H1 (cell line): Measurements from ENCODE around the gene GAREM2. TPM values are rescaled to one million over a fixed set of nuclear protein-coding genes. Genes with fewer than 3 reads are reported as not detected.

ENCODE experiments used
- CTCF ChIA-PET: fragments of 300-600 bp; sonication (Branson Sonifier 250); formaldehyde crosslinking; loops from one replicate; lab custom pipeline; 2021; ENCODE audit not compliant: partially characterized antibody; lab: Charles Lee
- POLR2A ChIA-PET: fragments of 300-600 bp; sonication (Branson Sonifier 250); formaldehyde crosslinking; loops from one replicate; lab custom pipeline; 2021; ENCODE audit warnings: inconsistent platforms; ENCODE audit not compliant: partially characterized antibody; lab: Charles Lee
- DNase-seq, 2 experiments: peaks; one replicate each; pipeline versions ENCODE4 v3.0.0 to v3.0.0-alpha.2; 2010 to 2022; ENCODE audit warnings: low spot score in 2 of 2, low read depth in 1 of 2, mixed read lengths in 1 of 2
- FAIRE-seq: peaks from 2 replicates; lab custom pipeline; 2011; peaks lifted over from hg19 to GRCh38; lab: Jason Lieb, UNC
- H2AFZ ChIP-seq: 2 replicates; pipeline ENCODE4 v1.8.1; 2012; ENCODE audit warnings: low read length, inconsistent platforms
- H2AK5ac ChIP-seq: 2 replicates; pipeline ENCODE4 v1.6.1; 2013; ENCODE audit warnings: low read depth, low read length
- H2BK120ac ChIP-seq: replicated peaks from 2 replicates; pipeline ENCODE3; 2013; ENCODE audit warnings: low read depth, low read length, inconsistent platforms
- H2BK12ac ChIP-seq: 2 replicates; pipeline ENCODE4 v1.6.1; 2013; ENCODE audit warnings: low read depth, low read length
- H2BK15ac ChIP-seq: 2 replicates; pipeline ENCODE4 v1.6.1; 2013; ENCODE audit warnings: low read length
- H2BK20ac ChIP-seq: 2 replicates; pipeline ENCODE4 v1.6.1; 2013; ENCODE audit warnings: low read length
- H2BK5ac ChIP-seq: 2 replicates; pipeline ENCODE4 v1.6.1; 2013; ENCODE audit warnings: low read depth, low read length
- H3K14ac ChIP-seq: 2 replicates; pipeline ENCODE4 v1.6.1; 2013; ENCODE audit warnings: inconsistent platforms; ENCODE audit not compliant: insufficient read length
- H3K18ac ChIP-seq: 2 replicates; pipeline ENCODE4 v1.6.1; 2013; ENCODE audit warnings: low read length; ENCODE audit errors: extremely low read depth
- H3K23ac ChIP-seq: 2 replicates; pipeline ENCODE4 v1.6.1; 2013; ENCODE audit warnings: inconsistent platforms; ENCODE audit not compliant: insufficient read length
- H3K23me2 ChIP-seq: 2 replicates; pipeline ENCODE4 v1.6.1; 2013; ENCODE audit warnings: low read depth, low read length
- H3K27ac ChIP-seq: 2 replicates; pipeline ENCODE4 v1.6.1; 2011; ENCODE audit warnings: low read depth, low read length, inconsistent platforms
- H3K27me3 ChIP-seq, 4 experiments: replicated peaks in 1 of 4; 1 replicate in 1 of 4; 2 replicates in 3 of 4; pipeline versions ENCODE4 v1.6.1 to v1.8.1; 2011 to 2013; ENCODE audit warnings: low read length in 3 of 4, mild to moderate bottlenecking in 3 of 4, inconsistent platforms in 2 of 4, mixed read lengths in 2 of 4, moderate library complexity in 1 of 4; ENCODE audit not compliant: control insufficient read depth in 3 of 4, insufficient read depth in 3 of 4; ENCODE audit errors: extremely low read depth in 1 of 4
- H3K36me3 ChIP-seq, 4 experiments: 2 replicates each; pipeline versions ENCODE4 v1.6.1 to v1.8.1; 2011 to 2013; ENCODE audit warnings: mild to moderate bottlenecking in 4 of 4, low read length in 3 of 4, moderate library complexity in 2 of 4, control low read depth in 1 of 4, inconsistent platforms in 1 of 4; ENCODE audit not compliant: insufficient read depth in 4 of 4, control insufficient read depth in 2 of 4
- H3K4ac ChIP-seq: replicated peaks from 2 replicates; pipeline ENCODE3; 2013; ENCODE audit warnings: low read length, low read depth, mixed read lengths, inconsistent platforms; ENCODE audit not compliant: insufficient read length
- H3K4me1 ChIP-seq, 4 experiments: replicated peaks in 1 of 4; 1 replicate in 1 of 4; 2 replicates in 3 of 4; pipeline versions ENCODE4 v1.6.1 to v1.8.1; 2011 to 2013; ENCODE audit warnings: low read length in 3 of 4, inconsistent platforms in 2 of 4, mixed read lengths in 1 of 4; ENCODE audit not compliant: insufficient read depth in 4 of 4, control insufficient read depth in 3 of 4
- H3K4me2 ChIP-seq, 2 experiments: 2 replicates each; pipeline versions ENCODE4 v1.6.1 to v1.8.1; 2011 to 2013; ENCODE audit warnings: low read depth in 2 of 2, low read length in 2 of 2, control low read depth in 1 of 2, inconsistent platforms in 1 of 2, mild to moderate bottlenecking in 1 of 2; ENCODE audit not compliant: insufficient read depth in 1 of 2
- H3K4me3 ChIP-seq, 4 experiments: fragments of 200-600, 300-600 bp in 1 of 4; sonication (generic), shearing (Covaris generic), sonication (Bioruptor Twin) in 1 of 4; 2 replicates each; pipeline versions ENCODE4 v1.5.1 to v1.8.1; 2011 to 2016; ENCODE audit warnings: low read length in 4 of 4, low read depth in 3 of 4, control low read depth in 2 of 4, inconsistent platforms in 2 of 4, mild to moderate bottlenecking in 2 of 4, mixed read lengths in 1 of 4, moderate library complexity in 1 of 4; ENCODE audit not compliant: insufficient read depth in 2 of 4; ENCODE audit errors: extremely low read depth in 1 of 4
- H3K56ac ChIP-seq: replicated peaks from 2 replicates; pipeline ENCODE3; 2013; ENCODE audit warnings: low read depth, mild to moderate bottlenecking, mixed read lengths, low read length, inconsistent platforms; ENCODE audit not compliant: insufficient read length
- H3K79me1 ChIP-seq: 2 replicates; pipeline ENCODE4 v1.6.1; 2013; ENCODE audit warnings: low read depth, low read length, control low read depth
- H3K79me2 ChIP-seq, 2 experiments: 2 replicates each; pipeline versions ENCODE4 v1.6.1 to v1.8.1; 2012 to 2013; ENCODE audit warnings: low read length in 2 of 2, mild to moderate bottlenecking in 2 of 2, inconsistent platforms in 1 of 2; ENCODE audit not compliant: insufficient read depth in 2 of 2, control insufficient read depth in 1 of 2
- H3K9ac ChIP-seq, 4 experiments: replicated peaks in 1 of 4; 1 replicate in 1 of 4; 2 replicates in 3 of 4; pipeline versions ENCODE4 v1.6.1 to v1.8.1; 2011 to 2013; ENCODE audit warnings: low read depth in 3 of 4, low read length in 3 of 4, control low read depth in 2 of 4, mild to moderate bottlenecking in 2 of 4, moderate library complexity in 2 of 4, inconsistent platforms in 1 of 4; ENCODE audit errors: extremely low read depth in 1 of 4
- H3K9me3 ChIP-seq, 2 experiments: 2 replicates each; pipeline versions ENCODE4 v1.6.1 to v1.8.1; 2012 to 2013; ENCODE audit warnings: mild to moderate bottlenecking in 2 of 2, moderate library complexity in 2 of 2, control low read depth in 1 of 2, inconsistent platforms in 1 of 2, low read depth in 1 of 2, low read length in 1 of 2, mixed read lengths in 1 of 2; ENCODE audit not compliant: insufficient read depth in 2 of 2
- H4K20me1 ChIP-seq, 2 experiments: replicated peaks in 1 of 2; 2 replicates each; pipeline versions ENCODE3 to v1.8.1; 2011 to 2013; ENCODE audit warnings: inconsistent platforms in 2 of 2, low read length in 2 of 2, mild to moderate bottlenecking in 1 of 2; ENCODE audit not compliant: insufficient read depth in 2 of 2, control insufficient read depth in 1 of 2
- H4K5ac ChIP-seq: 2 replicates; pipeline ENCODE4 v1.6.1; 2013; ENCODE audit warnings: low read length, low read depth, mixed read lengths, inconsistent platforms; ENCODE audit not compliant: insufficient read length
- H4K8ac ChIP-seq: 2 replicates; pipeline ENCODE4 v1.8.0; 2013; ENCODE audit warnings: mild to moderate bottlenecking, moderate library complexity, low read length, inconsistent platforms; ENCODE audit not compliant: insufficient read depth; ENCODE audit errors: extremely low read depth
- H4K91ac ChIP-seq: replicated peaks from 2 replicates; pipeline ENCODE3; 2013; ENCODE audit warnings: low read length, mixed read lengths, inconsistent platforms; ENCODE audit not compliant: insufficient read length
- CHD2 ChIP-seq: IDR thresholded peaks from 2 replicates; pipeline ENCODE4 v1.6.1; 2012; ENCODE audit warnings: low read length, improper control_type of control experiment
- FOSL1 ChIP-seq: IDR thresholded peaks from 2 replicates; pipeline ENCODE4 v1.6.1; 2011; ENCODE audit warnings: mild to moderate bottlenecking, low read depth, low read length, moderate library complexity; ENCODE audit not compliant: insufficient read depth
- HDAC2 ChIP-seq, 2 experiments: fragments of 300-600 bp in 1 of 2; sonication (generic) in 1 of 2; IDR thresholded peaks; 2 replicates each; pipeline ENCODE4 v1.6.1; 2011 to 2012; ENCODE audit warnings: low read depth in 2 of 2, low read length in 2 of 2, mild to moderate bottlenecking in 2 of 2, moderate library complexity in 2 of 2, borderline replicate concordance in 1 of 2, inconsistent platforms in 1 of 2
- KDM4A ChIP-seq: IDR thresholded peaks from one replicate; pipeline ENCODE4 v1.7.1; 2012; ENCODE audit warnings: low read depth, mild to moderate bottlenecking, moderate library complexity, low read length, inconsistent platforms; ENCODE audit not compliant: severe bottlenecking
- POLR2AphosphoS5 ChIP-seq: IDR thresholded peaks from 2 replicates; pipeline ENCODE4 v1.6.1; 2011; ENCODE audit warnings: low read depth, low read length
- RBBP5 ChIP-seq: IDR thresholded peaks from 2 replicates; pipeline ENCODE4 v1.7.1; 2012; ENCODE audit warnings: low read depth, mild to moderate bottlenecking, inconsistent platforms, low read length, moderate library complexity, borderline replicate concordance
- SIRT6 ChIP-seq: IDR thresholded peaks from one replicate; pipeline ENCODE4 v1.7.1; 2012; ENCODE audit warnings: low read length, inconsistent platforms
- SP1 ChIP-seq: IDR thresholded peaks from 2 replicates; pipeline ENCODE4 v1.6.1; 2011; ENCODE audit warnings: low read depth, low read length
- TEAD4 ChIP-seq: IDR thresholded peaks from 2 replicates; pipeline ENCODE4 v1.6.1; 2012; ENCODE audit warnings: low read depth, low read length, inconsistent platforms, mixed read lengths
- WGBS, 2 experiments: shearing (Covaris generic) in 1 of 2; methylation state at CpG; one replicate each; pipeline versions ENCODE4 v1.1.6 to v1.1.7; 2013 to 2015; ENCODE audit warnings: low lambda C conversion rate in 2 of 2, mixed read lengths in 2 of 2, inconsistent platforms in 1 of 2, low coverage in 1 of 2, missing lambda C conversion rate in 1 of 2; ENCODE audit not compliant: insufficient replicate concordance in 2 of 2, insufficient coverage in 1 of 2, insufficient read length in 1 of 2; ENCODE audit errors: extremely low coverage in 1 of 2, missing lambda C conversion rate in 1 of 2; 5-methylcytosine and 5-hydroxymethylcytosine counted together
- polyA plus RNA-seq, 7 experiments: library from polyadenylated mRNA; depleted of rRNA in 3 of 7; stranded (reverse) in 5 of 7; unstranded in 2 of 7; fragments of >200 nt in 5 of 7; fragments of 200-250 nt in 2 of 7; gene quantifications; 1 replicate in 5 of 7; 2 replicates in 1 of 7; 4 replicates in 1 of 7; pipeline versions ENCODE4 v1.2.1 to v1.2.3, GENCODE V29; 2011 to 2013; ENCODE audit warnings: missing spikeins in 2 of 7, mixed read lengths in 2 of 7
- total RNA-seq: library from RNA; stranded (reverse); fragmentation: NEBNext Ultra II Directional; extraction: Animal tissue kit (Norgen Biotek cat#: 25700); gene quantifications from 2 replicates; pipeline ENCODE4 v1.2.1, GENCODE V29; 2021

Gene GAREM2
- total and polyA plus RNA-seq, 2 of the 8 experiments (the other 6 are each of a cell fraction or from before 2014, with no cell fraction given), result 19.9 TPM

DNA sequence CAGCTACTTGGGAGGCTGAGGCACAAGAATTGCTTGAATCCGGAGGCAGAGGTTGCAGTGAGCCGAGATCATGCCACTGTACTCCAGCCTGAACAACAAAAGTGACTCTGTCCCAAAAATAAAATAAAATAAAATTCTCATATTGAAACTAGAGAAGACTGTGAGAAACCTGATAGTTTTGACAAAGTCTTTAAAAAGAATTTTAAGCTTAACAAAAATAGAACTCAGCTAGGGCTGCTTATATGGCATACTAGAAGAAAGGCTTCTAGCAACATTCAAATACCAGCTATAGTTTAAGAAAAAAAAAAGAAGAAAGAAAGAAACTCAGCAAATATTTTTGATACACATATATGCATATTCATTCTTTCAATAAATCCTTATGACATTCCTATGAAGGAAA, 57.9 kb downstream of the GAREM2 start:
- H2BK5ac ChIP-seq, result no peak overlapping the region
- H3K27me3 ChIP-seq, result no peaks in the 10 kb centered on the region
- TF ChIP-seq RBBP5 (no peak), HDAC2 (IDR thresholded peaks at IDR 0.05; ENCODE audit: borderline replicate concordance in 1 of 2, low read depth in 2 of 2, low read length in 2 of 2) (no peak), CHD2 (no peak), SP1 (no peak), SIRT6 (no peak), POLR2AphosphoS5 (no peak), FOSL1 (no peak), KDM4A (no peak), TEAD4 (no peak)
- no peak overlapping the region for H2BK12ac ChIP-seq
- peaks cover 18 to 89% (median 59%) of the 10 kb centered on the region in 4 experiments for H3K36me3 ChIP-seq
- no peaks in the 10 kb centered on the region for H4K20me1 ChIP-seq
- H4K8ac ChIP-seq, result no peak overlapping the region
- H2BK20ac ChIP-seq, result no peak overlapping the region
- H3K79me1 ChIP-seq, result no peaks in the 10 kb centered on the region
- 76% methylated on average over 2 of the region's 2 CpGs; no CpG with 5 or more reads in 1 of the 2 experiments for WGBS, 2 experiments
- no peak overlapping the region for H3K18ac ChIP-seq
- no peak overlapping the region for H3K4me3 ChIP-seq
- H3K14ac ChIP-seq, result no peak overlapping the region
- H3K4ac ChIP-seq, result no peak overlapping the region
- no peaks in the 10 kb centered on the region for H3K4me1 ChIP-seq
- H2BK15ac ChIP-seq, result no peak overlapping the region
- H3K4me2 ChIP-seq, result no peak overlapping the region
- ChIA-PET CTCF (interaction anchor here (1.0 to 1.2 kb wide), 2 partner anchors 96 to 236 kb away, joined by 3 to 4 read pairs; no protein-coding TSS in a partner anchor), POLR2A (no interaction called here)
- H4K91ac ChIP-seq, result no peak overlapping the region
- no peak overlapping the region for H3K56ac ChIP-seq
- H2AFZ ChIP-seq, result no peak overlapping the region
- H3K79me2 ChIP-seq, result no peaks in the 10 kb centered on the region
- no peaks in the 10 kb centered on the region for H3K23me2 ChIP-seq
- FAIRE-seq (no peak), DNase-seq (no peak)
- no peak overlapping the region for H3K9ac ChIP-seq
- no peak overlapping the region for H4K5ac ChIP-seq
- H2BK120ac ChIP-seq, result no peak overlapping the region
- no peak overlapping the region for H2AK5ac ChIP-seq
- H3K9me3 ChIP-seq, result no peaks in the 10 kb centered on the region
- no peak overlapping the region for H3K27ac ChIP-seq
- H3K23ac ChIP-seq, result no peak overlapping the region
